HEK293 (cell line): Measurements from ENCODE around the gene CDH22.

Experiments
- CTCF ChIA-PET: fragments of 350-600 bp; formaldehyde crosslinking; extraction: SDS; loops from one replicate; lab custom pipeline; 2021; ENCODE audit warnings: antibody characterized with exemption; lab: Yijun Ruan, JAX
- POLR2A ChIA-PET: fragments of 300-600 bp; formaldehyde crosslinking; extraction: SDS; loops from one replicate; lab custom pipeline; 2020; ENCODE audit warnings: antibody characterized with exemption, inconsistent platforms; lab: Yijun Ruan, JAX
- H3K27ac ChIP-seq: fragments of 200-500 bp; sonication (Bioruptor generic); 2 replicates; pipeline ENCODE4 v1.5.1; 2014; ENCODE audit warnings: low read depth, low read length, control low read depth, inconsistent platforms; ENCODE audit errors: extremely low read depth
- H3K36me3 ChIP-seq, 2 experiments: fragments of 200-500 bp in 1 of 2; sonication (Bioruptor generic) in 1 of 2; 1 replicate in 1 of 2; 2 replicates in 1 of 2; pipeline ENCODE4 v1.5.1; 2014 to 2017; ENCODE audit warnings: inconsistent platforms in 2 of 2, low read length in 2 of 2; ENCODE audit not compliant: control insufficient read depth in 2 of 2, insufficient read depth in 1 of 2
- H3K4me1 ChIP-seq: fragments of 200-500 bp; sonication (Bioruptor generic); 2 replicates; pipeline ENCODE4 v1.5.1; 2014; ENCODE audit warnings: mild to moderate bottlenecking, low read length, inconsistent platforms; ENCODE audit not compliant: control insufficient read depth, insufficient read depth
- H3K4me3 ChIP-seq: 2 replicates; pipeline ENCODE4 v1.5.1; 2011; ENCODE audit warnings: low read depth, mild to moderate bottlenecking, control low read depth, low read length, moderate library complexity
- H3K9me3 ChIP-seq: fragments of 200-500 bp; sonication (Bioruptor generic); 2 replicates; pipeline ENCODE4 v1.5.1; 2014; ENCODE audit warnings: low read depth, low read length, inconsistent platforms; ENCODE audit not compliant: control insufficient read depth, insufficient read depth
- BCL11A ChIP-seq: fragments of 450-650 bp; formaldehyde crosslinking; IDR thresholded peaks from 2 replicates; pipeline ENCODE4 v1.5.1; 2016; ENCODE audit warnings: low read depth, missing biosample characterization, missing genetic modification characterization
- GLIS2 ChIP-seq: fragments of 450-650 bp; formaldehyde crosslinking; IDR thresholded peaks from 2 replicates; pipeline ENCODE4 v1.5.1; 2016; ENCODE audit warnings: missing biosample characterization, missing genetic modification characterization
- HOXA7 ChIP-seq: sonication (generic); formaldehyde crosslinking; IDR thresholded peaks from 2 replicates; pipeline ENCODE4 v1.8.1; 2022; ENCODE audit warnings: missing genetic modification reagents, borderline replicate concordance
- HOXD13 ChIP-seq: sonication (generic); formaldehyde crosslinking; IDR thresholded peaks from 2 replicates; pipeline ENCODE4 v1.8.0; 2022; ENCODE audit warnings: missing genetic modification reagents, borderline replicate concordance
- KLF10 ChIP-seq: fragments of 450-650 bp; IDR thresholded peaks from 2 replicates; pipeline ENCODE4 v1.5.1; 2018; ENCODE audit warnings: missing biosample characterization, mild to moderate bottlenecking, missing genetic modification characterization
- OSR2 ChIP-seq: fragments of 450-650 bp; formaldehyde crosslinking; IDR thresholded peaks from 2 replicates; pipeline ENCODE4 v1.5.1; 2016; ENCODE audit warnings: missing biosample characterization, missing genetic modification characterization
- YY2 ChIP-seq: fragments of 450-650 bp; formaldehyde crosslinking; IDR thresholded peaks from 2 replicates; pipeline ENCODE4 v1.5.1; 2016; ENCODE audit warnings: missing biosample characterization, missing genetic modification characterization
- ZFP41 ChIP-seq: fragments of 450-650 bp; formaldehyde crosslinking; IDR thresholded peaks from 2 replicates; pipeline ENCODE4 v1.5.1; 2016; ENCODE audit warnings: missing biosample characterization, missing genetic modification characterization, borderline replicate concordance
- ZFP69B ChIP-seq: fragments of 450-650 bp; formaldehyde crosslinking; IDR thresholded peaks from 2 replicates; pipeline ENCODE4 v1.5.1; 2016; ENCODE audit warnings: missing biosample characterization, missing genetic modification characterization
- ZIC2 ChIP-seq: fragments of 450-650 bp; formaldehyde crosslinking; IDR thresholded peaks from 2 replicates; pipeline ENCODE4 v1.5.1; 2016; ENCODE audit warnings: missing biosample characterization, missing genetic modification characterization
- ZNF140 ChIP-seq: fragments of 450-650 bp; formaldehyde crosslinking; IDR thresholded peaks from 2 replicates; pipeline ENCODE4 v1.5.1; 2016; ENCODE audit warnings: missing biosample characterization, missing genetic modification characterization
- ZNF302 ChIP-seq: fragments of 450-650 bp; formaldehyde crosslinking; IDR thresholded peaks from 2 replicates; pipeline ENCODE4 v1.5.1; 2016; ENCODE audit warnings: missing biosample characterization, missing genetic modification characterization, low read depth
- ZNF416 ChIP-seq: fragments of 450-650 bp; formaldehyde crosslinking; IDR thresholded peaks from 2 replicates; pipeline ENCODE4 v1.5.1; 2016; ENCODE audit warnings: missing biosample characterization, missing genetic modification characterization
- ZNF558 ChIP-seq: fragments of 450-650 bp; formaldehyde crosslinking; IDR thresholded peaks from 2 replicates; pipeline ENCODE4 v1.5.1; 2016; ENCODE audit warnings: missing biosample characterization, missing genetic modification characterization
- ZNF585B ChIP-seq: fragments of 450-650 bp; formaldehyde crosslinking; IDR thresholded peaks from 2 replicates; pipeline ENCODE4 v1.5.1; 2016; ENCODE audit warnings: missing biosample characterization, missing genetic modification characterization
- ZNF664 ChIP-seq: fragments of 450-650 bp; formaldehyde crosslinking; IDR thresholded peaks from 2 replicates; pipeline ENCODE4 v1.5.1; 2016; ENCODE audit warnings: missing biosample characterization, missing genetic modification characterization
- ZNF670 ChIP-seq: fragments of 450-650 bp; formaldehyde crosslinking; IDR thresholded peaks from 2 replicates; pipeline ENCODE4 v1.5.1; 2016; ENCODE audit warnings: missing biosample characterization, missing genetic modification characterization, low read depth
- ZNF677 ChIP-seq: fragments of 450-650 bp; IDR thresholded peaks from 2 replicates; pipeline ENCODE4 v1.5.0; 2018; ENCODE audit warnings: missing biosample characterization, mild to moderate bottlenecking, missing genetic modification characterization, moderate library complexity
- ZNF768 ChIP-seq: fragments of 450-650 bp; formaldehyde crosslinking; IDR thresholded peaks from 2 replicates; pipeline ENCODE4 v1.5.1; 2018; ENCODE audit warnings: missing biosample characterization, mild to moderate bottlenecking, missing genetic modification characterization
- ZNF776 ChIP-seq: fragments of 450-650 bp; formaldehyde crosslinking; IDR thresholded peaks from 2 replicates; pipeline ENCODE4 v1.5.0; 2017; ENCODE audit warnings: missing biosample characterization, missing genetic modification characterization, borderline replicate concordance
- ZNF777 ChIP-seq: fragments of 450-650 bp; formaldehyde crosslinking; IDR thresholded peaks from 2 replicates; pipeline ENCODE4 v1.5.1; 2017; ENCODE audit warnings: missing biosample characterization, missing genetic modification characterization, borderline replicate concordance
- ZSCAN23 ChIP-seq: fragments of 450-650 bp; formaldehyde crosslinking; IDR thresholded peaks from 2 replicates; pipeline ENCODE4 v1.5.1; 2016; ENCODE audit warnings: missing biosample characterization, missing genetic modification characterization
- ZSCAN30 ChIP-seq: fragments of 450-650 bp; IDR thresholded peaks from 2 replicates; pipeline ENCODE4 v1.5.1; 2018; ENCODE audit warnings: missing biosample characterization, mild to moderate bottlenecking, missing genetic modification characterization, moderate library complexity
- TF ChIP-seq, protein P1 (sequence below): fragments of 450-650 bp; formaldehyde crosslinking; IDR thresholded peaks from 2 replicates; pipeline ENCODE4 v1.5.1; 2016; ENCODE audit warnings: missing biosample characterization, missing genetic modification characterization, low read depth
- TF ChIP-seq, protein P2 (sequence below): fragments of 450-650 bp; formaldehyde crosslinking; IDR thresholded peaks from 2 replicates; pipeline ENCODE4 v1.5.1; 2016; ENCODE audit warnings: missing biosample characterization, missing genetic modification characterization
- TF ChIP-seq, protein P3 (sequence below): fragments of 450-650 bp; formaldehyde crosslinking; IDR thresholded peaks from 2 replicates; pipeline ENCODE4 v1.5.1; 2016; ENCODE audit warnings: missing biosample characterization, missing genetic modification characterization
- TF ChIP-seq, protein P4 (sequence below): IDR thresholded peaks from 2 replicates; pipeline ENCODE4 v1.6.1; 2011; ENCODE audit warnings: mild to moderate bottlenecking, low read depth, low read length, borderline replicate concordance
- TF ChIP-seq, protein P5 (sequence below): fragments of 450-650 bp; formaldehyde crosslinking; IDR thresholded peaks from 2 replicates; pipeline ENCODE4 v1.5.1; 2016; ENCODE audit warnings: missing biosample characterization, missing genetic modification characterization

The CDH22 gene

DNA sequence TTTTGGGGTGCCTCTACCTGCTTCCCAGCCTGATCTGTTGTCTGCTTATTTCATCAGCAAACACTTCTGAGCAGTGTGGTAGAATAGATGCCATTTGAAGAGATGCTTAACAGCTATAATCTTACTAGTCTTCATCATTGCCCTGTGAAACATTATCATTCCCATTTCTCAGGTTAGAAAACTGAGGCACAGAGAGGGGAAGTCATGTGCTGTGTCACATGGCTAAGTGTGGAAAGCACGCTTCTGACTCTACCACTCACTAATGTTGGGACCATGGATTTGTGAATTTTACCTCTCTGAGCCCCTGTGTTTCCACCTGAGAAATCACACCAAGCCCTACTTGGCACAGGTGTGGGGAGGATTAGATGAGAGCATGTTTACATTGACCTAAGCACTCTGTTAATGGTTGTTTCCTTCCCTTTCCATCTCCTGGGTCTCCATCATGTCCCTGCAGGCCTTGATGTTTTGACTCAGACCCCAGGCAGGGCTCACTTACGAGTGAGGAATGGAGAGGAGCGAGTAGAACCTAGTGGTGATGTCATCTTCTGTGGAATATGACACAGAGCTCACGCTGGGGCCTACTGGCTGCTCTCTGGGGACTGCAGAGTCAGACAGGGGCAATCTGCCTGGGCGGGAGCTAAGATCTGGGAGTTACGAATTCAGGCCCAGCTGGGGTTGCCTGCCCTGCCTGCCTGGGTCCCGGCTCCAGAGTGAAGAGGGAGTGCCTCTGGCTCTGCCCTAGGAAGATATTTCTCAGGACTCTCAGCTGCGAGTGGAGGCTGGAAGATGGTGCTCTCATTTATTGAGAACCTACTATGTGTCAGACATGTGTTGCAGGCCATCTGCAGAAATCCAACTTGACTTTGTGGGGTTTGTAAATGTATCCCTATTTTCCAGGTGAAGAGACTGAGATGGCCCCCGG lies 64.3 kb downstream of the CDH22 start (continued):
- TF ChIP-seq, protein P1, sequence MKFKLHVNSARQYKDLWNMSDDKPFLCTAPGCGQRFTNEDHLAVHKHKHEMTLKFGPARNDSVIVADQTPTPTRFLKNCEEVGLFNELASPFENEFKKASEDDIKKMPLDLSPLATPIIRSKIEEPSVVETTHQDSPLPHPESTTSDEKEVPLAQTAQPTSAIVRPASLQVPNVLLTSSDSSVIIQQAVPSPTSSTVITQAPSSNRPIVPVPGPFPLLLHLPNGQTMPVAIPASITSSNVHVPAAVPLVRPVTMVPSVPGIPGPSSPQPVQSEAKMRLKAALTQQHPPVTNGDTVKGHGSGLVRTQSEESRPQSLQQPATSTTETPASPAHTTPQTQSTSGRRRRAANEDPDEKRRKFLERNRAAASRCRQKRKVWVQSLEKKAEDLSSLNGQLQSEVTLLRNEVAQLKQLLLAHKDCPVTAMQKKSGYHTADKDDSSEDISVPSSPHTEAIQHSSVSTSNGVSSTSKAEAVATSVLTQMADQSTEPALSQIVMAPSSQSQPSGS = peak; percentile 96
- TF ChIP-seq ZFP41 (tag by site-specific recombination) (no peak), ZFP69B (tag by site-specific recombination) (peak; percentile 65), BCL11A (tag by site-specific recombination) (no peak), ZIC2 (tag by site-specific recombination) (peak; percentile 95), HOXD13 (CRISPR knock-in tag) (no peak), ZNF776 (tag by site-specific recombination) (no peak), ZNF416 (tag by site-specific recombination) (no peak), ZNF677 (tag by site-specific recombination) (no peak), ZSCAN30 (no peak), ZNF664 (tag by site-specific recombination) (peak; percentile 73), ZNF768 (tag by site-specific recombination) (no peak), ZNF585B (no peak), OSR2 (tag by site-specific recombination) (peak; percentile 77), ZNF777 (no peak), ZNF670 (tag by site-specific recombination) (no peak), ZNF140 (no peak), ZSCAN23 (tag by site-specific recombination) (no peak), ZNF302 (no peak), YY2 (tag by site-specific recombination) (no peak), HOXA7 (CRISPR knock-in tag) (no peak), KLF10 (tag by site-specific recombination) (no peak), ZNF558 (tag by site-specific recombination) (no peak; the same call in 1 of the 2 replicates), GLIS2 (tag by site-specific recombination) (peak; percentile 54; the same call in 1 of the 2 replicates)
- TF ChIP-seq, protein P2, sequence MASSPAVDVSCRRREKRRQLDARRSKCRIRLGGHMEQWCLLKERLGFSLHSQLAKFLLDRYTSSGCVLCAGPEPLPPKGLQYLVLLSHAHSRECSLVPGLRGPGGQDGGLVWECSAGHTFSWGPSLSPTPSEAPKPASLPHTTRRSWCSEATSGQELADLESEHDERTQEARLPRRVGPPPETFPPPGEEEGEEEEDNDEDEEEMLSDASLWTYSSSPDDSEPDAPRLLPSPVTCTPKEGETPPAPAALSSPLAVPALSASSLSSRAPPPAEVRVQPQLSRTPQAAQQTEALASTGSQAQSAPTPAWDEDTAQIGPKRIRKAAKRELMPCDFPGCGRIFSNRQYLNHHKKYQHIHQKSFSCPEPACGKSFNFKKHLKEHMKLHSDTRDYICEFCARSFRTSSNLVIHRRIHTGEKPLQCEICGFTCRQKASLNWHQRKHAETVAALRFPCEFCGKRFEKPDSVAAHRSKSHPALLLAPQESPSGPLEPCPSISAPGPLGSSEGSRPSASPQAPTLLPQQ (tag by site-specific recombination) = peak; percentile 50; the same call in 1 of the 2 replicates
- TF ChIP-seq, protein P3, sequence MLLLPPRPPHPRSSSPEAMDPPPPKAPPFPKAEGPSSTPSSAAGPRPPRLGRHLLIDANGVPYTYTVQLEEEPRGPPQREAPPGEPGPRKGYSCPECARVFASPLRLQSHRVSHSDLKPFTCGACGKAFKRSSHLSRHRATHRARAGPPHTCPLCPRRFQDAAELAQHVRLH (tag by site-specific recombination) = no peak

DNA sequence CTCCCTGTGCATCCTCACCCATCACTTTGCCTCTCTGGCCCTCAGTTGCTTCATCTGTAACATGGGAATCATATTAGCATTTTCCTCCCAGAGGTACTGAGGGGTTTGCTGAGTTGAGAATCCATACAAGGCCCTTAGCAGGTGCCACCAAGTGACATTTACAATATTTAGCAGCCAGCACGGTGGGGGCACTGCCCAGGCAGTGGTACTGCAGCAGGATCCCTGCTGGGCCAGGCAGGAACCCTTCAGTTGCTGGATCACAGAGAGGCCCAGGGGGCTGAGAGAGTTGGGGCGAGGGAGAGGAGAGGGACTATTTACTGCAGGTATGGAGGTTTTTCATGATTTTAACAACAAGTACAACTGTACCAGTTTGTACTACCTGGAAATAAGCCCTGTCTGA lies 65.9 kb downstream of the CDH22 start:
- Histone ChIP-seq H3K36me3 (no peaks in the 10 kb centered on the region), H3K4me1 (no peaks in the 10 kb centered on the region; the same call in 1 of the 2 replicates), H3K27ac (no peak overlapping the region), H3K4me3 (no peak overlapping the region), H3K9me3 (no peaks in the 10 kb centered on the region)
- ChIA-PET CTCF (interaction anchor here (0.5 kb wide), 1 partner anchor 230 kb away, joined by 3 read pairs; no protein-coding TSS in a partner anchor), POLR2A (no interaction called here)
- TF ChIP-seq, protein P4, sequence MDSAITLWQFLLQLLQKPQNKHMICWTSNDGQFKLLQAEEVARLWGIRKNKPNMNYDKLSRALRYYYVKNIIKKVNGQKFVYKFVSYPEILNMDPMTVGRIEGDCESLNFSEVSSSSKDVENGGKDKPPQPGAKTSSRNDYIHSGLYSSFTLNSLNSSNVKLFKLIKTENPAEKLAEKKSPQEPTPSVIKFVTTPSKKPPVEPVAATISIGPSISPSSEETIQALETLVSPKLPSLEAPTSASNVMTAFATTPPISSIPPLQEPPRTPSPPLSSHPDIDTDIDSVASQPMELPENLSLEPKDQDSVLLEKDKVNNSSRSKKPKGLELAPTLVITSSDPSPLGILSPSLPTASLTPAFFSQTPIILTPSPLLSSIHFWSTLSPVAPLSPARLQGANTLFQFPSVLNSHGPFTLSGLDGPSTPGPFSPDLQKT = no peak
- peak; percentile 91 for TF ChIP-seq ZIC2 (tag by site-specific recombination)
- TF ChIP-seq, protein P5, sequence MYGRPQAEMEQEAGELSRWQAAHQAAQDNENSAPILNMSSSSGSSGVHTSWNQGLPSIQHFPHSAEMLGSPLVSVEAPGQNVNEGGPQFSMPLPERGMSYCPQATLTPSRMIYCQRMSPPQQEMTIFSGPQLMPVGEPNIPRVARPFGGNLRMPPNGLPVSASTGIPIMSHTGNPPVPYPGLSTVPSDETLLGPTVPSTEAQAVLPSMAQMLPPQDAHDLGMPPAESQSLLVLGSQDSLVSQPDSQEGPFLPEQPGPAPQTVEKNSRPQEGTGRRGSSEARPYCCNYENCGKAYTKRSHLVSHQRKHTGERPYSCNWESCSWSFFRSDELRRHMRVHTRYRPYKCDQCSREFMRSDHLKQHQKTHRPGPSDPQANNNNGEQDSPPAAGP = no peak
